ENCODE data around the gene S100A6.
"Not testable (repeated sequence)": the region's sequence is repeated elsewhere in the genome, so short reads cannot be mapped to it uniquely, and the experiment has no call there.

S100A6 gene

GRCh38 chr1:153526132-153526543, 9.7 kb downstream of the S100A6 start:
- DNase-seq = no peak

GRCh38 chr1:153525088-153525728, 10.6 kb downstream of the S100A6 start:
- no peak for DNase-seq

- DNase-seq = not testable (repeated sequence)
Observed at GRCh38 chr1:153522353-153523048, 13.3 kb downstream of the S100A6 start.

GRCh38 chr1:153521808-153522207, 14.0 kb downstream of the S100A6 start:
- not testable (repeated sequence) for DNase-seq

- DNase-seq = no peak
Observed at GRCh38 chr1:153520818-153521476, 14.8 kb downstream of the S100A6 start.

GRCh38 chr1:153520137-153520691, 15.6 kb downstream of the S100A6 start:
- not testable (repeated sequence) for DNase-seq

GRCh38 chr1:153519242-153519641, 16.5 kb downstream of the S100A6 start:
- no peak for DNase-seq

GRCh38 chr1:153515504-153516394, 20.0 kb downstream of the S100A6 start:
- DNase-seq = peak in 1 of 2 donors; percentile 30

- DNase-seq = no peak
Observed at GRCh38 chr1:153513666-153514065, 22.1 kb downstream of the S100A6 start.

- DNase-seq = no peak
Observed at GRCh38 chr1:153513023-153513422, 22.8 kb downstream of the S100A6 start.

- peak; percentile 79 to 80 for DNase-seq
Observed at GRCh38 chr1:153510984-153511410, 24.8 kb downstream of the S100A6 start.

GRCh38 chr1:153509729-153510354, 25.9 kb downstream of the S100A6 start:
- DNase-seq = peak; percentile 45 to 68

- DNase-seq = no peak
Observed at GRCh38 chr1:153509036-153509435, 26.8 kb downstream of the S100A6 start.

GRCh38 chr1:153507926-153508583, 27.7 kb downstream of the S100A6 start:
- no peak for DNase-seq

GRCh38 chr1:153506831-153507413, 28.9 kb downstream of the S100A6 start:
- no peak for DNase-seq

- DNase-seq = no peak
Observed at GRCh38 chr1:153506386-153506785, 29.4 kb downstream of the S100A6 start.

- DNase-seq = no peak
Observed at GRCh38 chr1:153505576-153505975, 30.2 kb downstream of the S100A6 start.

GRCh38 chr1:153503766-153504165, 32.0 kb downstream of the S100A6 start:
- no peak for DNase-seq

GRCh38 chr1:153498746-153499145, 37.0 kb downstream of the S100A6 start:
- no peak for DNase-seq

GRCh38 chr1:153495536-153495935, 40.3 kb downstream of the S100A6 start:
- no peak for DNase-seq

GRCh38 chr1:153494976-153495535, 40.7 kb downstream of the S100A6 start:
- DNase-seq = peak; percentile 68 to 71
